Activated T-cell treated with anti-CD3 and anti-CD28 coated beads, Interleukin-2, amount 50 U/mL, for 4 hours (primary cell): ENCODE data around the gene RGS9BP. TPM values are rescaled to one million over a fixed set of nuclear protein-coding genes. Genes with fewer than 3 reads are reported as not detected.
"Not testable (repeated sequence)": the region's sequence is repeated elsewhere in the genome, so short reads cannot be mapped to it uniquely, and the experiment has no call there.

Source experiments
- ATAC-seq, 2 donors: fragments of 200-7000 bp; cut with Tn5 transposase; one replicate each; pipeline ENCODE4 v1.10.0; 2021
- DNase-seq: peaks from one replicate; pipeline ENCODE4 v3.0.0-alpha.2; 2020
- H3K27me3 Mint-ChIP-seq: one replicate; pipeline ENCODE4 v1.8.0; 2021; ENCODE audit warnings: low read depth, mixed read lengths
- H3K36me3 Mint-ChIP-seq: one replicate; pipeline ENCODE4 v1.8.0; 2022; ENCODE audit warnings: mixed read lengths; ENCODE audit not compliant: insufficient read depth
- H3K4me1 Mint-ChIP-seq: one replicate; pipeline ENCODE4 v1.8.0; 2021; ENCODE audit warnings: low read depth, mixed read lengths
- H3K4me3 Mint-ChIP-seq: one replicate; pipeline ENCODE4 v1.8.0; 2021; ENCODE audit warnings: mild to moderate bottlenecking, moderate library complexity, mixed read lengths
- H3K9me3 Mint-ChIP-seq: one replicate; pipeline ENCODE4 v1.8.0; 2021; ENCODE audit warnings: mixed read lengths
- total RNA-seq, 3 donors: library from RNA; stranded (reverse); gene quantifications; one replicate each; pipeline ENCODE4 v1.2.1, GENCODE V29; 2021

Gene RGS9BP, protein sequence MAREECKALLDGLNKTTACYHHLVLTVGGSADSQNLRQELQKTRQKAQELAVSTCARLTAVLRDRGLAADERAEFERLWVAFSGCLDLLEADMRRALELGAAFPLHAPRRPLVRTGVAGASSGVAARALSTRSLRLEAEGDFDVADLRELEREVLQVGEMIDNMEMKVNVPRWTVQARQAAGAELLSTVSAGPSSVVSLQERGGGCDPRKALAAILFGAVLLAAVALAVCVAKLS
- total RNA-seq, result under 1 TPM in 2 of 3 donors, not detected in 1; 0.11 to 0.16 TPM

- H3K4me3 Mint-ChIP-seq, result peak within 1 kb of the TSS; percentile 86
- DNase-seq, result peak; percentile 46
- H3K27me3 Mint-ChIP-seq, result peaks cover 12% of the 10 kb centered on the region
- no peaks in the 10 kb centered on the region for H3K36me3 Mint-ChIP-seq
- ATAC-seq, result peak; percentile 15 to 36
- peaks cover 25% of the 10 kb centered on the region for H3K4me1 Mint-ChIP-seq
- H3K9me3 Mint-ChIP-seq, result no peaks in the 10 kb centered on the region
Measured at GRCh38 chr19:32675720-32676185, at the start of gene RGS9BP. Gene RGS9BP (plus strand): TSS chr19:32675848. CDS start chr19:32676264, 416 bp downstream.

DNA sequence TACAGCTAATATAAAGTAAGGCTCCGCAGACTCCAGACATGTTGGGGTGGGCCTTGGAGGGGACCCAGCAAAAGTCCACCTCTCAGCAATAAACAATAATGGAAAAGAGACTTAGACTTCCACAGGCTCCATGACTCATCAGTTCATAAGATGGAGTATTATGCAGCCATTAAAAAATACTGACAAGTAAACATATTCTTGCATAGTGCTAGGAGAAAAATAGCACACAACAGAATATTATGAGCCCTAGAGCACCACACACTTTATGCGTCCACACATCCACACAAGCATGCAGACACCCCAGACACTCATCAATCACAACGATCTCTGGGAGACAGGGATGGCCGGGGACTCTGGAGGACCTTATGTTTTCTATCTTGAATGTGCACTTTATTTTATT lies 48.7 kb upstream of the RGS9BP start:
- H3K4me3 Mint-ChIP-seq, result no peak overlapping the region
- DNase-seq, result no peak
- no peaks in the 10 kb centered on the region for H3K27me3 Mint-ChIP-seq
- no peak for ATAC-seq
- no peaks in the 10 kb centered on the region for H3K4me1 Mint-ChIP-seq
- peaks cover 25% of the 10 kb centered on the region for H3K36me3 Mint-ChIP-seq
- no peaks in the 10 kb centered on the region for H3K9me3 Mint-ChIP-seq

DNA sequence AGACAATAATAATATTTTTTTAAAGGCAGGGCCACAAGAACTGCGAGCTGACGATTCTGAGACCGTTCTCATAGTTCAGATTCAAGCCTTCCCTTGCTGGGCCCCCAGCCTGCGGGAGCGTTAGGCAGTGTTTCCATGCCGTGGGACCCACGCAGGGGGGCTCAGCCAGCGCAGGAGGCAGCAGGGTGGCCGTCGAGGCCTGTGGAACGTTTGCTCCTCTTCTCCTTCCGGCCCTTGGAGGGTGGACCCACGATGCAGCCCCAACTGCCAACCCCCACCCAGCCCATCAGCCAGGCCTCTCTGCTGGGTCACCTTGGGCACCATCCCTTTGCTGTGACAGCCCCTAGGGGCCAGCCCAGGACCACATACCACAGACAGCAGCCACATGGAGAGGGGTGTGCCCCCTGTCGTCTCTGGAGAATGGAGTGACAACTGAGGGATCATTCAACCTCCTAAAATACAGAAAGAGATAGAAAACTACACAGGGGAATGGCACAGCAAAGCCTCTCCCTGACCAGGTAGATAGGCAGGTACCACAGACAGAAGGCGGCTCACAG lies 47.9 kb upstream of the RGS9BP start:
- ATAC-seq (no peak), DNase-seq (no peak)
- peaks cover 19% of the 10 kb centered on the region for H3K36me3 Mint-ChIP-seq
- H3K27me3 Mint-ChIP-seq, result no peaks in the 10 kb centered on the region
- H3K4me3 Mint-ChIP-seq, result no peak overlapping the region
- H3K4me1 Mint-ChIP-seq, result no peaks in the 10 kb centered on the region
- H3K9me3 Mint-ChIP-seq, result no peaks in the 10 kb centered on the region

GRCh38 chr19:32630338-32630737 lies 45.3 kb upstream of the RGS9BP start:
- no peaks in the 10 kb centered on the region for H3K27me3 Mint-ChIP-seq
- DNase-seq (no peak), ATAC-seq (no peak)
- peaks cover 12% of the 10 kb centered on the region for H3K36me3 Mint-ChIP-seq
- H3K4me3 Mint-ChIP-seq, result no peak overlapping the region
- no peaks in the 10 kb centered on the region for H3K9me3 Mint-ChIP-seq
- H3K4me1 Mint-ChIP-seq, result no peaks in the 10 kb centered on the region

- ATAC-seq (no peak), DNase-seq (no peak)
- no peaks in the 10 kb centered on the region for H3K9me3 Mint-ChIP-seq
- H3K36me3 Mint-ChIP-seq, result peaks cover 15% of the 10 kb centered on the region
- no peaks in the 10 kb centered on the region for H3K27me3 Mint-ChIP-seq
- no peaks in the 10 kb centered on the region for H3K4me1 Mint-ChIP-seq
- H3K4me3 Mint-ChIP-seq, result no peak overlapping the region
Measured at GRCh38 chr19:32631381-32631780, 44.3 kb upstream of the RGS9BP start.

- Mint-ChIP-seq H3K4me1 (peaks cover 7% of the 10 kb centered on the region), H3K9me3 (no peaks in the 10 kb centered on the region), H3K36me3 (peaks cover 32% of the 10 kb centered on the region), H3K27me3 (no peaks in the 10 kb centered on the region), H3K4me3 (no peak overlapping the region)
- no peak for DNase-seq
- ATAC-seq, result no peak
Measured at GRCh38 chr19:32637480-32637879, 38.2 kb upstream of the RGS9BP start.

DNA sequence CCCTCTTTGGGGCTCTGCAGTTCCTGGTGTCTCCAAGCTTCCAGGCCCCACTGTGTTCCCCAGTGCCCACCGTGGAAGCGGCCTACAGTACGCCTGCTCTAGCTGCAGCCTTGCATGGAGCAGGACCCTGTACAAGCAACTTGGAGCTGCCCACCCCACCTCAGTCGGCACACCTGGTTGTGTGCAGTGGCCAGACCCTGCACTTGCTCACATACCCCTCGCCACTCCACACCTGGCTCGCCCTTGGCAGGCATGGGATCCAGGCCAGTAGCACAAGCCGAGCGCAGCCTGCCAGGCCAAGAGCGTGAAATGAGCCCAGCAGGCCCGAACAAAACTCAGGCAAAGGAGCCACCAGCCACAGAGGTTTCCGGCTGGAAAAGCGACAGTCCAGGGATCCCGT lies 37.0 kb upstream of the RGS9BP start:
- Mint-ChIP-seq H3K4me3 (no peak overlapping the region), H3K9me3 (no peaks in the 10 kb centered on the region), H3K27me3 (no peaks in the 10 kb centered on the region), H3K36me3 (peaks cover 41% of the 10 kb centered on the region), H3K4me1 (peaks cover 17% of the 10 kb centered on the region)
- DNase-seq (no peak), ATAC-seq (no peak)

DNA sequence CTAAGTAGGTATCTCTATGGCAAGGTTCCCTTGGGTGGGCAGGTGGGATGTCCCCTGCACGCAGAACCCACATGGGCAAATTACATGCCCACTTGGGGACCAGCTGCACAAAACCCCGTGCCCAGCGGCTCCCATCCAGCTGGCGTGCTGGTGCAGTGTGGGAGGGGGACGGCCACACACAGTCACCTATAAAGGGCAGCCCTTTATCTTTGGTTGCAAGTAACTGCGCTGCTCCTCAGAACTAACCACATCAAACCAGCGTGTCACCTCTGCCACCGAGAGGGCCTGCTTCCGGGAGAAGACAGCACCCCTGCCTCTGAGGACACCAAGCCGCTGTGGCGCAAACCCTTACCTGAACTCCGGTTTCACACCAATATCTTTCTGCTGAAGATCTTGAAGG lies 32.9 kb upstream of the RGS9BP start:
- Mint-ChIP-seq H3K36me3 (peaks cover 38% of the 10 kb centered on the region), H3K9me3 (no peaks in the 10 kb centered on the region), H3K4me3 (no peak overlapping the region), H3K4me1 (peaks cover 24% of the 10 kb centered on the region), H3K27me3 (no peaks in the 10 kb centered on the region)
- ATAC-seq (peak; percentile 96 to 97), DNase-seq (peak; percentile 47)

- ATAC-seq (no peak), DNase-seq (no peak)
- Mint-ChIP-seq H3K4me3 (no peak overlapping the region), H3K4me1 (peaks cover 24% of the 10 kb centered on the region), H3K27me3 (no peaks in the 10 kb centered on the region), H3K9me3 (no peaks in the 10 kb centered on the region), H3K36me3 (peaks cover 33% of the 10 kb centered on the region)
Measured at GRCh38 chr19:32646556-32646955, 29.1 kb upstream of the RGS9BP start.

- Mint-ChIP-seq H3K4me1 (peaks cover 18% of the 10 kb centered on the region), H3K4me3 (no peak overlapping the region), H3K9me3 (no peaks in the 10 kb centered on the region), H3K36me3 (peaks cover 27% of the 10 kb centered on the region), H3K27me3 (no peaks in the 10 kb centered on the region)
- no peak for DNase-seq
- no peak for ATAC-seq
Measured at GRCh38 chr19:32647361-32647760, 28.3 kb upstream of the RGS9BP start.

DNA sequence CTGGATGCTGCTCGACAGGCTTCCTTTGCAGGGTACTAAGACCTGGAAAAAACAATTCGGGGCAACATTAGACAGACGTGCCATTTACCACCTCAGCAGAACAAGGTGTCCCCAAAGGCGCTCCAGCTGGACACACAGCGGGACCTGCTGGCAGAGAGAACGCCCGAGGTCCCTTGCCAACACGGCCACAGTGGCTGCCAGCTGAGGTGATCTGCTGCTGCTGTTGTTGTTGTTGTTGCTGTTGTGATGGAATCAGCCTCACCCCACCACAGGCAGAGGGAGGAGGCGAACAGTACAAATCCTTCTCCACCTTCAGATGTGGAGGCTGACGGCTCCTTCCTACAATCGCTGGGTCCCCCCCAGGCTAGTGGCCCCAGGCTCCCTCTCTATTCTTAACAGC lies 25.9 kb upstream of the RGS9BP start:
- Mint-ChIP-seq H3K9me3 (no peaks in the 10 kb centered on the region), H3K36me3 (peaks cover 13% of the 10 kb centered on the region), H3K4me1 (peaks cover 2% of the 10 kb centered on the region), H3K27me3 (no peaks in the 10 kb centered on the region), H3K4me3 (no peak overlapping the region)
- ATAC-seq (no peak), DNase-seq (no peak)

- Mint-ChIP-seq H3K4me3 (no peak overlapping the region), H3K36me3 (peaks cover 13% of the 10 kb centered on the region), H3K9me3 (no peaks in the 10 kb centered on the region), H3K4me1 (peaks cover 2% of the 10 kb centered on the region), H3K27me3 (no peaks in the 10 kb centered on the region)
- DNase-seq, result no peak
- no peak for ATAC-seq
Measured at GRCh38 chr19:32650671-32651070, 25.0 kb upstream of the RGS9BP start.

DNA sequence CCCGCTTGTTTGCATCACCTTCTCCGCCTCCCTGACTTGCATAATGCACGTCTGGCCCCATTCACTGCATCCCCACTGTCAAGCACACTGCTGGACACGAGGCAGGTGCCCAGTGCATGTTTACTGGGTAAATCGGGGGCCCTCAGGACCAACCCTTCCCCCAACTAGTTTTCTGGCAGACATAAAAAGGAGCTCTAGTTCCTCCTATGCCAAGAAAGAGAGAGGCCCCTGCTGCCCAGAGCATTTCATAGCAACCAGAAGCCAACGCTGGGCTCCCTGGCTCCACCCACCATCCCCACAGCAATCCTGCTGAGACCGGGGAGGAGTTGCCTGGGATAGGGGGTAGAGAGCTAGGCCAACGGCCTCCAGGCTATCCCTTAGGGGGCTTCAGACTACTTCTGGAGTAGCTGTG lies 23.9 kb upstream of the RGS9BP start:
- DNase-seq (no peak), ATAC-seq (no peak)
- Mint-ChIP-seq H3K36me3 (peaks cover 17% of the 10 kb centered on the region), H3K27me3 (no peaks in the 10 kb centered on the region), H3K4me1 (peaks cover under 1% of the 10 kb centered on the region), H3K4me3 (no peak overlapping the region), H3K9me3 (no peaks in the 10 kb centered on the region)

DNA sequence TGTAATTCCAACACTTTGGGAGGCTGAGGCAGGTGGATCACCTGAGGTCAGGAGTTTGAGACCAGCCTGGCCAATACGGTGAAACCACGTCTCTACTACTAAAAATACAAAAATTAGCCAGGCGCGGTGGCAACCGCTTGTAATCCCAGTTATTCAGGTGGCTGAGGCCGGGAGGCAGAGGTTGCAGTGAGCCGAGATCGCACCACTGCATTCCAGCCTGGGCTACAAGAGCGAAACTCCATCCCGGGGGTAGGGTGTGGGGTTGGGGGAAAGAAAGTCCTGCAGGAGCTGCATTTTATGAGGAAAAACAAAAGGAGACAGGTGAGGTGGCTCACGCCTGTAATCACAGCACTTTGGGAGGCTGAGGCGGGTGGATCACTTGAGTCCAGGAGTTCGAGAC lies 23.3 kb upstream of the RGS9BP start:
- not testable (repeated sequence) for H3K4me3 Mint-ChIP-seq, H3K4me1 Mint-ChIP-seq, ATAC-seq, H3K9me3 Mint-ChIP-seq, DNase-seq, H3K27me3 Mint-ChIP-seq
- H3K36me3 Mint-ChIP-seq, result peaks cover 13% of the 10 kb centered on the region

- H3K36me3 Mint-ChIP-seq, result peaks cover 11% of the 10 kb centered on the region
- ATAC-seq (no peak), DNase-seq (no peak)
- H3K4me3 Mint-ChIP-seq, result no peak overlapping the region
- no peaks in the 10 kb centered on the region for H3K9me3 Mint-ChIP-seq
- no peaks in the 10 kb centered on the region for H3K27me3 Mint-ChIP-seq
- H3K4me1 Mint-ChIP-seq, result no peaks in the 10 kb centered on the region
Measured at GRCh38 chr19:32652894-32653598, 22.6 kb upstream of the RGS9BP start.
